22Rv1 (cell line): ENCODE results near the gene PTPRG.

Source experiments
- H3K27ac ChIP-seq: fragments of 450-650 bp; 2 replicates; pipeline ENCODE4 v1.5.1; 2017
- ZFX ChIP-seq: fragments of 450-650 bp; IDR thresholded peaks from 2 replicates; pipeline ENCODE4 v1.6.1; 2017; ENCODE audit warnings: antibody characterized with exemption, borderline replicate concordance
- TF ChIP-seq, protein P1 (sequence below): fragments of 450-650 bp; IDR thresholded peaks from 2 replicates; pipeline ENCODE4 v1.5.1; 2017; ENCODE audit warnings: mild to moderate bottlenecking

The PTPRG gene

DNA sequence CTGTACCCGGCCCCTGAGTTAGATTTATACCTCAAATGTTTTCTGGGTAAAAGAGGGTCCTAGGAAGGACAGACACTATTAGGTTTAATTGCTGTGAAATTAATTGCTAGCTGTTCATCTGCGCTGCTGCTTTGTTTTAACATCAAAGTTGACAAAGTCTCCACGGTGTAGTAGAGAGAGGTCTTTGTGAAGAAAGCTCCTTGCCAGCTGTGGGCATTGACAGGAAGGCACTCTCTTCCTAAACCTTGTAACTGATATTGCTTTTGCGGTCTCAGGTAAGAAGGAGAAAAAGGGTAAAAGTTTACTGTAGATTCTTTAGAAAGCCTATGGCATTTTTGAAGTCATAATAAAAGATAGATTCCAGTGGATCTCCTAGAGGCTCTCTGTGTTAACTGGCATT, 68.1 kb downstream of the PTPRG start:
- TF ChIP-seq ZFX = no peak
- TF ChIP-seq, protein P1, sequence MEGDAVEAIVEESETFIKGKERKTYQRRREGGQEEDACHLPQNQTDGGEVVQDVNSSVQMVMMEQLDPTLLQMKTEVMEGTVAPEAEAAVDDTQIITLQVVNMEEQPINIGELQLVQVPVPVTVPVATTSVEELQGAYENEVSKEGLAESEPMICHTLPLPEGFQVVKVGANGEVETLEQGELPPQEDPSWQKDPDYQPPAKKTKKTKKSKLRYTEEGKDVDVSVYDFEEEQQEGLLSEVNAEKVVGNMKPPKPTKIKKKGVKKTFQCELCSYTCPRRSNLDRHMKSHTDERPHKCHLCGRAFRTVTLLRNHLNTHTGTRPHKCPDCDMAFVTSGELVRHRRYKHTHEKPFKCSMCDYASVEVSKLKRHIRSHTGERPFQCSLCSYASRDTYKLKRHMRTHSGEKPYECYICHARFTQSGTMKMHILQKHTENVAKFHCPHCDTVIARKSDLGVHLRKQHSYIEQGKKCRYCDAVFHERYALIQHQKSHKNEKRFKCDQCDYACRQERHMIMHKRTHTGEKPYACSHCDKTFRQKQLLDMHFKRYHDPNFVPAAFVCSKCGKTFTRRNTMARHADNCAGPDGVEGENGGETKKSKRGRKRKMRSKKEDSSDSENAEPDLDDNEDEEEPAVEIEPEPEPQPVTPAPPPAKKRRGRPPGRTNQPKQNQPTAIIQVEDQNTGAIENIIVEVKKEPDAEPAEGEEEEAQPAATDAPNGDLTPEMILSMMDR = no peak
- no peak overlapping the region for H3K27ac ChIP-seq

DNA sequence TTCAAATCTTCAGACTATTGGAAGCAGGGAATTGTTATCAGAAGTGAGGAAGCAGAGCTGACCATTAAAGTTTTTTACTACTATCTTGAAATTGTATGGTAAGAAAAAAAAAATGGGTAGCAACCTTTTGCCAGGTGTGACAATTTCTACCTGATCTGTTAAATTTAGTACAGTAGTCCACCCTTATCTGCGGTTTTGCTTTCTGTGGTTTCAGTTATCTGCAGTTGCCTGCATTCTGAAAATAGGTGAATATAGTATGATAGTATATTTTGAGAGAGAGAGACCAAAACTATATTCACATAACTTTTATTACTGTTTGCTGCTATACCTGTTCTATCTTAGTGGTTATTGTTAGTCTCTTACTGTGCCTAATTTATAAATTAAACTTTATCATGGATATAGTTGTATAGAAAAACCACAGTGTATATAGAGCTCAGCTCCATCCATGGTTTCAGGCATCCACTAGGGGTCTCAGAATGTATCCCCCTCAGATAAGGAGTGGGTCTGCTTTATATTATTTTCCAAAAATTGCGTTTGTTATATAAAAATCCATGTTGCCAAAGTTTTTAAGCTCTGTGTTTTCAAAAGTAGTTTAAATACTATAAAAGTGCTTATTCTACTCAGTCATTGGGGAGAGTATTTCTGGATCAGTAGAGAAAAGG, 69.9 kb downstream of the PTPRG start:
- no peak for TF ChIP-seq ZFX
- TF ChIP-seq, protein P1 = no peak
- H3K27ac ChIP-seq = no peak overlapping the region

DNA sequence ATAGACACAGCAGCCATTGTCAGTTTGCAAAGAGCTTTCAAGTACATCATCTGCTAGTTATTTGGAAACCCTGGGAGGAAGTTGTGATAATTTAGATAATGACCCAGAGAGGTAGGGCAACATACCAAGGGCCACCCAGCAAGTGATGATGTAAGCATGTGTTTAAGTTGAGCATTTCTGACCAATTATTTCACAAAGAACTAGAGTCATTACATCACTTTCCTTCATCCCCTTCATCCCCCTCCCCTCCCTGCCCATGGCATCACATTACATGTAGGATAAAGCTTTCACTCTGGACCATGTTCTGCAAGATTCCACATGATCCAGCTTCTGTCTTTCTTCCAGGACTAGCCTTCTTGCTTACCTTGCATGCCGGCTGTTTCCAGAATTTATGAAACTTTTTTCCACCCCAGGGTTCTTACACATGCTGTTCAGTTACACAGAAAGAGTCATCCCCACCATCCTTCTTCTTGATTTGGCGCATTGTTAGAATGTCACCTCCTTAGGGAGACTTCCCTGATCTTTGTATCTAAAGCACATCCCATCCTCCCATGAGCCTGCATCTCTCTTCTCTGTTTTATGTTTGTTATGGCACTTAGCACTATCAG, 71.3 kb downstream of the PTPRG start:
- TF ChIP-seq, protein P1 = no peak
- no peak for TF ChIP-seq ZFX
- H3K27ac ChIP-seq = no peak overlapping the region

DNA sequence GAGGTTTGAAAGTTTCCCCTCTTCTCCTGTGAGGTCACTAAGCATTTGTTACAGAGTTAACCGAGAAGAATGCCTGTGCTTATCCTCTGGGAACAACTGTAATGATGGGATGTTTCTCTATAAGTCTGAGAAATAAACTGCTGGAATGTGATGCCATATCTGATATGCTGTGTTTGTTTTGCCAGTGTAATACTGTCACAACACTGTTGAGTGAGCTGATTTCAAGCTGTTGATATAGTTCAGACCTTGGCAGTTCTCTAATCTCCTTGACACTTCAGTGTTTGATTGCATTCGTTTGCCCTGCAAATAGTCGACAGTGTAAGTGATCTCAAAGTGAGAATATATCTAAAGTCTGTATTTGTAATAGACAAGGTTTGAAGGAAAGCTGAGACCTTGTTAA, 73.3 kb downstream of the PTPRG start:
- no peak overlapping the region for H3K27ac ChIP-seq
- no peak for TF ChIP-seq ZFX
- TF ChIP-seq, protein P1 = no peak

DNA sequence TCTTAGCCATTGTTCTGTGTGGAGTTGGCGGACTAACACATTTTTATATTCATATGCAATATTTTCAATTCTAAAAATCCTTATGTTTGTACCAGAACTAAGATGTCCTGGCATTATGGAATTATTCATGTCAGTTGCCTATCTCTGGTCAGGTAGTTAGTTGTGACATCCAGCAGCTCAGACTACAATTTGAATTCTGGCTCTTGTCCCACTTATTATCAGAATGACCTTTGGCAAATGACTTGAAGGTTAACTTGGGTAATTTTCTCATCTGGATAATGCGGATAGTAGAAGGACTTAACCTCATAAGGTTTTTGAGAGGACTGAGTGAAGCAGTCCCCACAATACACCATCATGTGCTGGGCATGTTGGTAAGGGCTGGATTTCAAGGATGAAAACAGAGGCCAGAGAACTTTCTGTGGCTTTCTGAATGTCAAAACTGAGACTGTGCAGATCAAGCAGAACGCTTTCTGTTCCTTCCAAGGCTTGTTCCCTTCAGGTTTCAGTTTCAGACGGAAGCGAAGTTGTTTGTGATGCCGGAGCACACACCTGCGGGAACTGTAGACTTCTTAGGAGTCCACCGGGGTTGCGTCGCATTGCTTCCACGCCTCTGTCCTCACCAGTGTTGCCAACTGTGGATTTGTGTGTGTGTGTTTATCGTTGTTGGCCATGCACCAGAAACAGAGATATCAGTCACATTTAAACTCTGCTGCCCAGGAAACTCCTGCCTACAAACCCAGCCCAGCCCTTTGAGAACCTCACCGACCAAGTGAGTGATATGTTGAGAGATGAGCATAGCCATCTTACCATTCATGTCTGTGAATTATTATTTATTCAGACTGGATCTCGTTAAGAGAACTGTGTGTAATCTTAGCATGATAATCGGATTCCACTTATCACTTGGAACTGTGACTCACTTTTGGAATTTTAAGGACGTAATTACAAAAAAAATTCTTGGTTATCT, 76.0 kb downstream of the PTPRG start:
- TF ChIP-seq ZFX = no peak
- TF ChIP-seq, protein P1 = no peak
- H3K27ac ChIP-seq = no peak overlapping the region

DNA sequence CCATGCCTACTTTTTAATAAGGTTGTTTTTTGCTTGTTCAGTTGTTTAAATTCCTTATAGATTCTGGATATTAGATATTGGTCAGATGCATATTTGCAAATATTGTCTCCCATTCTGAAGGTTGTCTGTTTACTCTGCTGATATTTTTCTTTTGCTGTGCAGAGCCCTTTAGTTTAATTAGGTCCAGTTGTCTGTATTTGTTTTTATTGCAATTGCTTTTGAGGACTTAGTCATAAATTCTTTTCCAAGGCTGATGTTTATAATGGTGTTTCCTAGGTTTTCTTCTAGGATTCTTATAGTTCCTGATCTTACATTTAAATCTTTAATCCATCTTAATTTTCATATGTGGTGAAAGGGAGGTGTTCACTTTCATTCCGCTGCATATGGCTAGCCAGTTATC, 77.4 kb downstream of the PTPRG start:
- H3K27ac ChIP-seq = no peak overlapping the region
- TF ChIP-seq, protein P1 = no peak
- TF ChIP-seq ZFX = no peak
